Activated gamma-delta T cell treated with anti-CD3 and anti-CD28 coated beads, Interleukin-2, amount 50 U/mL, for 16 hours (primary cell): Measurements from ENCODE around the gene PDE4A.
"Not testable (repeated sequence)": the region's sequence is repeated elsewhere in the genome, so short reads cannot be mapped to it uniquely, and the experiment has no call there.

Experiments used
- DNase-seq: peaks from one replicate; pipeline ENCODE4 v3.0.0-alpha.2; 2020; ENCODE audit warnings: low read depth

Gene PDE4A

DNA sequence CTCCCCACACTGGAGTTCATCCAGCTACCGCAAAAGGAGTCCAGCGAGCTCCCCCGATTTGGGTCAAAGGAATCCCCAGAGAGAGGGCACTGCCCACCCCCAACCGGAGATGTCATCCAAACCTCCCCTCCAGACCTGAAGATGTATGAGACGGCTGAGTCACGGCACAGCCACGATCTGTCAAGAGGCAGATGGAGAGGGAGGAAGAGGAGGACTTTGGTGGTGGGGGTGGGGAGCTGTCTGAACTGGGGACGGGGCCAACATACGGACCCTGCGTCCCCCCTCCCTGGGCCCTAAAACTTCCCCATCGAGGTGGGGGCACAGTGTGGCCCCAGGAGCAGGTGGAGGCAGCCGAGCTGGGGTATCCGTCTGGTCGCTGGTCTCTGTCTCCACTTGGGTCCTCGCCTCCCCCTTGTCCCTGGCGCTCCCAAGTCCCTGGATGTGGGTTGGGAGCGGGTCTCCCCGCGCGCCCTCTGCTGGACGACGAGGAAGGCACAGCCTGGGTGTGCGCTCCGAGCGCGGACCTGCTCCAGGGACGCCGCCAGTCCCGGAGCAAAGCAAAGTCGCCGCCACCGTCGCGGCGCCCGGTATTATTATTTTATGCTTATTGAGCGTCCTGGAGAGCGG is 3.8 kb downstream of the PDE4A start:
- no peak for DNase-seq

- DNase-seq, result no peak
Observed at GRCh38 chr19:10427169-10427568, 6.8 kb downstream of the PDE4A start.

- DNase-seq, result no peak
Observed at GRCh38 chr19:10428996-10429381, 8.7 kb downstream of the PDE4A start.

DNA sequence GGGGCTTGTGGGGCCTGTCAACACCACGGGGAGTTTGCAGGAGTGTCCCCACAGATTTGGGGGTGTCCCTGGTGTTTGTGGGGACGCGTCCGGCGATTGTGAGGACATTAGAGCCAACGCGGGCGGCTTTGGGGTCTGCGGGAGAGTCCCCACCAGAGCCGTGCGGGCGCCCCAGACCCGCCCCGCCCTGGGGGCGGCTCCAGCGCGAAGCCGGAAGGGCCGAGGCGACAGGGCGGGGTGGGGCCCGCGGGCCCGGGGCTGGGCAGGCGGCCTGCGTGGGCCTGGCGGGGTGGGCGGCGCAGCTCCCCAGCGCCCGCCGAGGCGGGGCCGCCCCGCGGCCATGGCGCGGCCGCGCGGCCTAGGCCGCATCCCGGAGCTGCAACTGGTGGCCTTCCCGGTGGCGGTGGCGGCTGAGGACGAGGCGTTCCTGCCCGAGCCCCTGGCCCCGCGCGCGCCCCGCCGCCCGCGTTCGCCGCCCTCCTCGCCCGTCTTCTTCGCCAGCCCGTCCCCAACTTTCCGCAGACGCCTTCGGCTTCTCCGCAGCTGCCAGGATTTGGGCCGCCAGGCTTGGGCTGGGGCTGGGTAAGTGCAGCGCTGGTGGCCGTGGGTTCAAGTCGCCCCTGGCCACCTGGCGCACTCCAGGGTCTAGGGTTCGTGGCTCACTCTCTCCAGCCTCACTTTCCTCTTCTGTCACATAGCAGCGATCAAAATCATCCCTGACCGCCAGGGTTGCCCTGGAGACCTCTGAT is 10.3 kb downstream of the PDE4A start:
- no peak for DNase-seq

- DNase-seq, result no peak
Observed at GRCh38 chr19:10431254-10431942, 11.1 kb downstream of the PDE4A start.

GRCh38 chr19:10431943-10432735 is 11.8 kb downstream of the PDE4A start:
- no peak for DNase-seq

GRCh38 chr19:10432736-10433130 is 12.4 kb downstream of the PDE4A start:
- DNase-seq, result no peak

DNA sequence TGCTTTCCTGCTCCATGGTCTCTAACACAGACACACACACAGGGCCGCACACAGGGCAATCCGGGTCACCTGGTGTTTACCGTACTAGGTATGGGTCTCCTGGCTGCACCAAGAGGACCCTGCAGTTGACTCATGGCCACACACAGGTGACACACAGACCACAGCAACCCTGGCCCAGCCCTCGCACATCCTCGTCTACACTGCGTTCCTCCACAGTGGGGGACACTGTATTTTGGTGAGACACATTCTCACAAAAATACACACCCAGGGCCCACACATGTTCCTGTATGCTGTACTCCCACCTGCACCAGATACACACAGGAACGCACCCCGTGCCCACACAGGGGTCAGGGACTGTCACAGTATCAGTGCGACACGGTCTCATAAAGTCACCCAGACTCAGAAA is 12.8 kb downstream of the PDE4A start:
- no peak for DNase-seq

GRCh38 chr19:10439588-10439987 is 19.2 kb downstream of the PDE4A start:
- no peak for DNase-seq

DNA sequence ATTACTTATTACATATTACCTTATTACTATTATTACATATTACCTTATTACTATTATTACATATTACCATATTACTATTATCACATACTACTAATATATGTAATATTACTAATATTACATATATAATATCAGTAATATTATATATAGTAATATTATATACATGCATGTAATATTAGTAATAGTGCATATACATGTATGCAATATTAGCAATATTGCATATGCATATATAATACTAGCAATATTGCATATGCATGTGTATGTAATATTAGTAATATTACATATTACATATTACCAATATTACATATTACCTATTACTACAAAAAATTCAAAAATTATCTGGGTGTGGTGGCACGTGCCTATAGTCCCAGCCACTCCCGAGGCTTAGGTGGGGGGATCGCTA is 22.4 kb downstream of the PDE4A start:
- no peak for DNase-seq

GRCh38 chr19:10449037-10449436 is 28.7 kb downstream of the PDE4A start:
- DNase-seq, result no peak

- DNase-seq, result no peak
Observed at GRCh38 chr19:10450191-10450852, 30.0 kb downstream of the PDE4A start.

- no peak for DNase-seq
Observed at GRCh38 chr19:10450853-10451609, 30.7 kb downstream of the PDE4A start.

DNA sequence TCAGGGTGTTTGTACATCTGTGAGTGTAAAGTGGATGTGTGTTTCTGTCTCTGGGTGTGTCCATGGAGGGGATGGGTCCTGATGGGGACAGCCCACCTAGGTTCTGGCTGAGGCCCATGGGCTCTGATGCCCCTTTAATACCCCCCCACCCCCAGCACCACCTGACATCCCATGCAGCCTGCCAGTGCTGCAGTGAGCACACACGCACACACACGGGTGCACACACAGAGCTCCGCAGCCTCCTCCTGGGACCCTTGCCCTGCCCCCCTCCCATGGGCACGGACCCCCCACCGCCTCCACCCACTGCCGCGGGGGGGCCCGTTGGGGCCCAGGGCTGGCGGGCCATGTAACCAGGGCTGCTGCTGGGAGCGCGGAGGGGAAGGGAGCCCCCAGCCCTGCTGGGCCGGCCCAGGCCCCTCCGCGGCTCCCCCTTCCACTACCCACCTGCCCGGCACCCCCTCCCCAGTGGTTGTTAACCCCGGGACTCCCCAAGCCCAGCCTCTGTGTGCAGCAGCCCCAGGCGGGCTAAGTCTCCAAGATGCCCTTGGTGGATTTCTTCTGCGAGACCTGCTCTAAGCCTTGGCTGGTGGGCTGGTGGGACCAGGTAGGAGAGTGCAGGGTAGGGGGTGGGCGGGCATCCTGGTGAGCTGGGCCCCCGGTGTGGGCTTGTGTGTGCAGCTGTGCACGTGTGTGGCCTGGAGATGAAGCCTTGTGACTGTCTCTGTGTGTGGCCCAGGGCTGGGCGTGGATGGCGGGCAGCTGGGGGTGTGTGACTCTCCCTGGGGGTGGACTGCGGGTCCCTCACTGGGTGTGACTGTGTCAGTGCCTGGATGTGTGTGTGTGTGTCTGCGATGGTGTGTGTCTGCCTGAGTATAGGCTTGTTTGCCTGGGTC is 32.6 kb downstream of the PDE4A start:
- DNase-seq, result no peak

DNA sequence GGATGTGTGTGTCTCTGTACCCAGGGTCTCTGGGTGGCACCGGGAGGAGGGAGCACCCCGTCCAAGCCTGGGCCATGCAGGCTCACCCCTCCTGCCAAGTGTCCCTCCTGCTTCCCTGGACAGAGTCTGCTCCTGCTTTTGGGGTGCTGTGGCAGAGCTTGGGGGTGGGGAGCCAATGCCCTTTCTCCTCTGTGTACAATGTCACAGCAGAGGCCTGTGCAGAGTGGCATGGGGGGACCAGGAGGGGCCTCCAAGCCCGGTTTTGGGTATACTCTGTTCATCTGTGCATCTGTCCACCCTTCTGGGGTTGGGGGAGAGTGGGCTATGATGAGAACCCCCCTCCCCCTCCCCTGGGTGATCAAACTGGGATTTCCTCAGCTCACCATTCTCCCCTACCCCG is 33.5 kb downstream of the PDE4A start:
- no peak for DNase-seq

DNA sequence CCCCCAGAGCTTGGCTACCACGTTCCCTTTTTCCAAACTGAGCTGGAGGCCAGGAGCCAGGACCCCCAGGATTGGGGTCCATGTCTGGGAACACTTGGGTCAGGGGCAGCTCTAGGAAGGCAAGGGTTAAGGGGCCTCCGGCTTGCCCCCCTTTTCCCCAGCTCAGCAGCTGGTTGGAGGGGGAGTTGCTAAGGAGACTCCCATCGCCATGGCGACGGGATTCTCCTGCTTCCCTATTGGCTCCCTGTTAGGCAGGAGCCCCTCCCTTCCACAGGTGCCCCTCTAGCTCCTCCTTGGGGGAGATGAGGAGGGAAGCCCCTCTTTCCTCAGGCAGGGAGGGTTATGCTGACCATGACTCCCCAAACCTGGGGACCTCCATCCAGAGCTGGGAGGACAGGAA is 33.9 kb downstream of the PDE4A start:
- DNase-seq, result no peak

- not testable (repeated sequence) for DNase-seq
Observed at GRCh38 chr19:10458733-10459132, 38.4 kb downstream of the PDE4A start.

GRCh38 chr19:10460714-10461046 is 40.3 kb downstream of the PDE4A start:
- no peak for DNase-seq

GRCh38 chr19:10461047-10461949 is 41.0 kb downstream of the PDE4A start:
- DNase-seq, result peak; percentile 74
